Activated naive CD8-positive, alpha-beta T cell treated with anti-CD3 and anti-CD28 coated beads for 36 hours (primary cell): ENCODE results near the gene CEACAM3. TPM values are rescaled to one million over a fixed set of nuclear protein-coding genes. Genes with fewer than 3 reads are reported as not detected.

Source experiments
- DNase-seq: peaks from one replicate; pipeline ENCODE4 v3.0.0; 2021
- H3K27ac Mint-ChIP-seq: one replicate; pipeline ENCODE4 v1.8.0; 2022; ENCODE audit warnings: mild to moderate bottlenecking, moderate library complexity, mixed read lengths
- H3K27me3 Mint-ChIP-seq: one replicate; pipeline ENCODE4 v1.8.0; 2022; ENCODE audit warnings: mild to moderate bottlenecking, mixed read lengths
- H3K36me3 Mint-ChIP-seq: one replicate; pipeline ENCODE4 v1.8.0; 2021; ENCODE audit warnings: mild to moderate bottlenecking, mixed read lengths
- H3K4me1 Mint-ChIP-seq: one replicate; pipeline ENCODE4 v1.8.0; 2021; ENCODE audit warnings: mixed read lengths
- H3K4me3 Mint-ChIP-seq: one replicate; pipeline ENCODE4 v1.8.0; 2022; ENCODE audit warnings: mild to moderate bottlenecking, moderate library complexity, mixed read lengths
- H3K9me3 Mint-ChIP-seq: one replicate; pipeline ENCODE4 v1.8.0; 2022; ENCODE audit warnings: mixed read lengths
- total RNA-seq, 2 experiments: library from RNA; stranded (reverse); gene quantifications; one replicate each; pipeline ENCODE4 v1.2.3, GENCODE V29; 2021

Gene CEACAM3
- total RNA-seq, 2 experiments from 2014 or later, result not detected

- Mint-ChIP-seq H3K27ac (no peak overlapping the region), H3K9me3 (no peaks in the 10 kb centered on the region), H3K4me1 (peaks cover 7% of the 10 kb centered on the region), H3K27me3 (no peaks in the 10 kb centered on the region), H3K36me3 (no peaks in the 10 kb centered on the region), H3K4me3 (no peak overlapping the region)
- DNase-seq, result no peak
These were observed 12.5 kb downstream of the CEACAM3 start for GRCh38 chr19:41808663-41809566.

GRCh38 chr19:41810301-41810700, 13.9 kb downstream of the CEACAM3 start:
- H3K36me3 Mint-ChIP-seq, result no peaks in the 10 kb centered on the region
- DNase-seq, result no peak
- peaks cover 11% of the 10 kb centered on the region for H3K4me1 Mint-ChIP-seq
- H3K27me3 Mint-ChIP-seq, result no peaks in the 10 kb centered on the region
- H3K9me3 Mint-ChIP-seq, result no peaks in the 10 kb centered on the region
- H3K27ac Mint-ChIP-seq, result no peak overlapping the region
- no peak overlapping the region for H3K4me3 Mint-ChIP-seq

- no peaks in the 10 kb centered on the region for H3K27me3 Mint-ChIP-seq
- no peaks in the 10 kb centered on the region for H3K36me3 Mint-ChIP-seq
- DNase-seq, result no peak
- no peaks in the 10 kb centered on the region for H3K9me3 Mint-ChIP-seq
- peaks cover 13% of the 10 kb centered on the region for H3K4me1 Mint-ChIP-seq
- H3K27ac Mint-ChIP-seq, result no peak overlapping the region
- no peak overlapping the region for H3K4me3 Mint-ChIP-seq
These were observed 14.6 kb downstream of the CEACAM3 start for GRCh38 chr19:41811036-41811435.

- no peaks in the 10 kb centered on the region for H3K27me3 Mint-ChIP-seq
- no peak for DNase-seq
- H3K27ac Mint-ChIP-seq, result no peak overlapping the region
- no peaks in the 10 kb centered on the region for H3K36me3 Mint-ChIP-seq
- H3K9me3 Mint-ChIP-seq, result no peaks in the 10 kb centered on the region
- no peak overlapping the region for H3K4me3 Mint-ChIP-seq
- peaks cover 13% of the 10 kb centered on the region for H3K4me1 Mint-ChIP-seq
These were observed 15.6 kb downstream of the CEACAM3 start for GRCh38 chr19:41811981-41812380.

DNA sequence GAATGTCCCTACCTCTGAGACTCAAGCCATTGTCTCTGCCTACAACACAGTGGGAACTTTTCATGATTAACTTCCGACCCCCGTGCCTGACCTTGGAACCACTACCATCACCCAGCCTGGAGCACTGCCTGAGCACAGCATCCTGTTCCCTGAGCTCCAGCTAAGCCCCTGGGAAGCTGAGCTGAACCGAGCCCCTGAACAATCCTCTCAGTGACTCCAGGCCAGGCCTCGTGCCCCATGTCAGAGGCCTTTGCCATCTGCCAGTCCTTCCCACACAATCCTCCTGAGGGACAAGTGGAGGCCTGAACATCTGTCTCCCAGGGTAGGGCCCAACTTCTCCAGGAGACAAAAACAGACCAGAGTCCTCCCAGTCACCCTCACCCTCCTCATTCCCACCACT, 17.5 kb downstream of the CEACAM3 start:
- Mint-ChIP-seq H3K36me3 (no peaks in the 10 kb centered on the region), H3K9me3 (no peaks in the 10 kb centered on the region), H3K4me3 (no peak overlapping the region), H3K4me1 (peaks cover 13% of the 10 kb centered on the region), H3K27ac (no peak overlapping the region), H3K27me3 (no peaks in the 10 kb centered on the region)
- no peak for DNase-seq

DNA sequence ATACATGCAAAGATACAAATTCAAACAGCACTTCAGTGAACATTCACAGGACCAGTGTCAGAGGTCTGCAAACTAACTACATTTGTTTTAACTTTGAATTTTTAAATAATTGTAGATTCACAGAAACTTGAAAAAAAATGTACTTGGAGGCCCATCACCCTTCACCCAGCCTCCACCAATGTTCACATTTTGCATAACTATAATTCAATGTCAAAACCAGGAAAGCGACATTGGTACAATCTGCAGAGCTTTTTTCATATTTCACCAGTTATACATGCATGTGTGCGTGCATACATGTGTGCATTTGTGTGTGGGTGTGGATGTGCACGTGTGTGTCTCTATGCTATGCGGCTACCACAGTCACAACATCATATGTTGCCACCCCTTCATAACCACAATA, 18.9 kb downstream of the CEACAM3 start:
- Mint-ChIP-seq H3K9me3 (no peaks in the 10 kb centered on the region), H3K36me3 (no peaks in the 10 kb centered on the region), H3K27me3 (no peaks in the 10 kb centered on the region), H3K4me1 (peaks cover 13% of the 10 kb centered on the region), H3K27ac (no peak overlapping the region), H3K4me3 (no peak overlapping the region)
- no peak for DNase-seq

- no peaks in the 10 kb centered on the region for H3K36me3 Mint-ChIP-seq
- peaks cover 13% of the 10 kb centered on the region for H3K4me1 Mint-ChIP-seq
- DNase-seq, result no peak
- H3K9me3 Mint-ChIP-seq, result no peaks in the 10 kb centered on the region
- H3K27me3 Mint-ChIP-seq, result peaks cover 14% of the 10 kb centered on the region
- H3K4me3 Mint-ChIP-seq, result no peak overlapping the region
- no peak overlapping the region for H3K27ac Mint-ChIP-seq
These were observed 20.4 kb downstream of the CEACAM3 start for GRCh38 chr19:41816761-41817160.

- peaks cover 24% of the 10 kb centered on the region for H3K27me3 Mint-ChIP-seq
- H3K4me1 Mint-ChIP-seq, result no peaks in the 10 kb centered on the region
- H3K9me3 Mint-ChIP-seq, result no peaks in the 10 kb centered on the region
- no peak overlapping the region for H3K4me3 Mint-ChIP-seq
- DNase-seq, result peak; percentile 51
- H3K36me3 Mint-ChIP-seq, result no peaks in the 10 kb centered on the region
- H3K27ac Mint-ChIP-seq, result no peak overlapping the region
These were observed 24.8 kb downstream of the CEACAM3 start for GRCh38 chr19:41821003-41821735.

DNA sequence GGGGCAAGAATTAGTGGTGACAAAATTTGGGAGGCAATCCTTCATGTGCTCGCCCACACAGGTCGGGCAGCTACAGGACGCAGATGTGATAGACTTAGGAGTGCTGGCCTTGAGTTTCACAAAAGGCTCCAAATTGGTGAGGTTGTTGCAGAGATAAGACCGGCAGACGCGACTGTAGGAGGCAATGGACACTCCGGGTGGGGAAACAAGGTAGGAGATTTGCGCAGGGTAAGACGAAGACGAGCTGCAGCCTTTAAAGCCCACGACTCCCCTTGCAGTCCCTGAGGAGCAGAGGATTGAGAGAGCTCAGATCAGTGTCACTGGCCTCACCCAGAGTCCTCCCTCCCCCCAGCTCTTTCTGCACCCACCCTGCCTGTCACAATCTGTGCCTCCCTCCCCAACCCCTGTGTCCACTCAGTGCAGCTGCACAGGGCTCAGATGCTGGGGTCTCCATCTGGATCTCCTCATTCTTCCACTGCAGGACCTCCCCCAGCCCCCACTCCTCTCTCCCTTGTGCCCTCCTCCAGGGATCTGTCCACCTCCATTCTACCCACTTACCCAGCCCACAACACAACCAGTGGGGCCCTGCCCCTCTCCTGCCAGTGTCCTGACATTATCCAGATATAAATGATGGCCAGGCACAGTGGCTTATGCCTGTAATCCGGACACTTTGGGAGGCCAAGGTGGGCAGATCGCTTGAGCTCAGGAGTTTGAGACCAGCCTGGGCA, 41.8 kb downstream of the CEACAM3 start:
- H3K4me3 Mint-ChIP-seq, result no peak overlapping the region
- no peaks in the 10 kb centered on the region for H3K9me3 Mint-ChIP-seq
- no peaks in the 10 kb centered on the region for H3K36me3 Mint-ChIP-seq
- H3K27me3 Mint-ChIP-seq, result peaks cover 12% of the 10 kb centered on the region
- no peaks in the 10 kb centered on the region for H3K4me1 Mint-ChIP-seq
- no peak for DNase-seq
- H3K27ac Mint-ChIP-seq, result no peak overlapping the region

GRCh38 chr19:41839211-41839610, 42.8 kb downstream of the CEACAM3 start:
- Mint-ChIP-seq H3K4me3 (no peak overlapping the region), H3K27me3 (peaks cover 12% of the 10 kb centered on the region), H3K36me3 (no peaks in the 10 kb centered on the region), H3K4me1 (no peaks in the 10 kb centered on the region), H3K27ac (no peak overlapping the region), H3K9me3 (no peaks in the 10 kb centered on the region)
- no peak for DNase-seq

DNA sequence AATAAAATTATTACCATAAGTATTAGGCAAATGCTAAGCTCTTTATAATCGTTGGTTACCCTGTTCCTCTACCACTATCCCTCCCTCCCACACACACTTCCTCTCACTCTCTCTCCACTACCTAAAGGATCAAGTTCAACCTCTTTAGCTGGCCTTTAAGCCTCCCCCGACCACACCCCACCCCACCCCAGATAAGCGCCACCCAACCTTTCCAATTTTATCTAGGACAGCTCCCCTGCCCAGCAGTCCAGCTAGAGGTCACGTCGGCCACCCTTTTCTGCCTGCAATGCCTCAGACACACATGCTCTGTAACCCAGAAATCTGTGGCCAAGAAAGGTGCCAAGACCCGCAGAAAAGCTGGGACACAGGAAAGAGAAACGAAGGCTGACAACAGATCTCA, 47.0 kb downstream of the CEACAM3 start:
- Mint-ChIP-seq H3K27me3 (peaks cover 4% of the 10 kb centered on the region), H3K9me3 (no peaks in the 10 kb centered on the region), H3K36me3 (no peaks in the 10 kb centered on the region), H3K4me1 (no peaks in the 10 kb centered on the region), H3K27ac (no peak overlapping the region), H3K4me3 (no peak overlapping the region)
- no peak for DNase-seq

- H3K9me3 Mint-ChIP-seq, result no peaks in the 10 kb centered on the region
- H3K27me3 Mint-ChIP-seq, result no peaks in the 10 kb centered on the region
- H3K36me3 Mint-ChIP-seq, result no peaks in the 10 kb centered on the region
- H3K27ac Mint-ChIP-seq, result no peak within 1 kb of the TSS
- H3K4me1 Mint-ChIP-seq, result no peaks in the 10 kb centered on the region
- H3K4me3 Mint-ChIP-seq, result no peak within 1 kb of the TSS
- no peak for DNase-seq
These were observed 48.2 kb downstream of the CEACAM3 start, which contains the start of gene LYPD4 for GRCh38 chr19:41844601-41845000. Gene LYPD4, minus strand, starts transcription at chr19:41844683. Its CDS starts 5,398 bp downstream, at chr19:41839285.

DNA sequence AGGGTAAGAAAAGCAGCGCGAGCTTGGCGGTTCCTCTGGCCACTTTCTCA, 48.4 kb downstream of the CEACAM3 start, which contains the start of gene DMRTC2:
Gene DMRTC2, plus strand, starts transcription at position 42 of the 50 bp plus-strand sequence. CDS start 2,387 bp downstream, outside the sequence.
- no peak within 1 kb of the TSS for H3K4me3 Mint-ChIP-seq

DNA sequence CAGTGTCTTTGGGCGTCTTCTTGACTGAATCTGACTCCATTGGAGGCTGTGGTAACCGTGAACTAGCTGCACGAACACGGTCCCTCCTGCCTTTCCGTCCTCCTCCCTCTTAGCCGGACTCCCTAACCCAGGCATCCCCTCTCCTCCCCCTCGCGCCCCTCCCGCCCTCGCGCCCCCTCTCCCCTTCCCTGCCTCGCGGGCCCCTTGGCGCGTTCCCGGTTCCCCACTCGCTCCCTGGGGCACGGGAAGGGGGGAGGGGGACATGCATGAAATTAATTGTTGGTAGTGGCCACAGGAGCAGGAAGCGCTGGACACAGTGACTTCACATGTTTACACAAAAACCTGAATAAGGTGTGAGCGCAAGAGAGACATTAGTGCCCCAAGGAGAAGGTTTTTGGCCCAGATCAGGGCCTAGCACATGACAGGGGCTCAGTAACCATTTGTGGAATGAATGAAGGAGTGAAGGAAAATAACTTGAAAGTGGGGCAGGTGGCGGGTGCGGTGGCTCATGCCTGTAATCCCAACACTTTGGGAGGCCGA, 48.7 kb downstream of the CEACAM3 start:
- H3K36me3 Mint-ChIP-seq, result no peaks in the 10 kb centered on the region
- no peak overlapping the region for H3K4me3 Mint-ChIP-seq
- no peak overlapping the region for H3K27ac Mint-ChIP-seq
- DNase-seq, result no peak
- no peaks in the 10 kb centered on the region for H3K27me3 Mint-ChIP-seq
- H3K9me3 Mint-ChIP-seq, result no peaks in the 10 kb centered on the region
- H3K4me1 Mint-ChIP-seq, result no peaks in the 10 kb centered on the region

More for the DNA sequence above, 48.4 kb downstream of the CEACAM3 start, which contains the start of gene DMRTC2:
- H3K9me3 Mint-ChIP-seq, result no peaks in the 10 kb centered on the region
- no peak for DNase-seq
- H3K27ac Mint-ChIP-seq, result no peak within 1 kb of the TSS
- H3K4me1 Mint-ChIP-seq, result no peaks in the 10 kb centered on the region
- H3K36me3 Mint-ChIP-seq, result no peaks in the 10 kb centered on the region
- no peaks in the 10 kb centered on the region for H3K27me3 Mint-ChIP-seq
